Measurements from ENCODE around the gene KANSL1.
"Not testable (repeated sequence)": the region's sequence is repeated elsewhere in the genome, so short reads cannot be mapped to it uniquely, and the experiment has no call there.

Gene KANSL1

GRCh38 chr17:46106966-46107644, 86.1 kb downstream of the KANSL1 start:
- DNase-seq = no peak

GRCh38 chr17:46102806-46103205, 90.4 kb downstream of the KANSL1 start:
- DNase-seq = not testable (repeated sequence)

GRCh38 chr17:46101785-46102617, 91.2 kb downstream of the KANSL1 start:
- DNase-seq = not testable (repeated sequence)

GRCh38 chr17:46100590-46100989, 92.6 kb downstream of the KANSL1 start:
- DNase-seq = no peak

GRCh38 chr17:46099865-46100264, 93.4 kb downstream of the KANSL1 start:
- DNase-seq = no peak

- DNase-seq = no peak
Measured at GRCh38 chr17:46097497-46097896, 95.7 kb downstream of the KANSL1 start.

GRCh38 chr17:46092991-46093390, 100.2 kb downstream of the KANSL1 start:
- DNase-seq = no peak

GRCh38 chr17:46090871-46091270, 102.4 kb downstream of the KANSL1 start:
- DNase-seq = no peak

GRCh38 chr17:46089389-46089965, 103.8 kb downstream of the KANSL1 start:
- no peak for DNase-seq

- DNase-seq = no peak
Measured at GRCh38 chr17:46088595-46088994, 104.6 kb downstream of the KANSL1 start.

GRCh38 chr17:46087871-46088270, 105.4 kb downstream of the KANSL1 start:
- DNase-seq = not testable (repeated sequence)

- DNase-seq = no peak
Measured at GRCh38 chr17:46086821-46087220, 106.4 kb downstream of the KANSL1 start.

- DNase-seq = no peak
Measured at GRCh38 chr17:46085522-46085921, 107.7 kb downstream of the KANSL1 start.

GRCh38 chr17:46082257-46082656, 111.0 kb downstream of the KANSL1 start:
- no peak for DNase-seq

- no peak for DNase-seq
Measured at GRCh38 chr17:46081018-46081320, 112.3 kb downstream of the KANSL1 start.

GRCh38 chr17:46080118-46081017, 112.9 kb downstream of the KANSL1 start:
- DNase-seq = no peak

- DNase-seq = no peak
Measured at GRCh38 chr17:46078675-46079074, 114.6 kb downstream of the KANSL1 start.

GRCh38 chr17:46074540-46074939, 118.7 kb downstream of the KANSL1 start:
- no peak for DNase-seq

- DNase-seq = no peak
Measured at GRCh38 chr17:46072998-46073397, 120.2 kb downstream of the KANSL1 start.

- DNase-seq = no peak
Measured at GRCh38 chr17:46071796-46072195, 121.4 kb downstream of the KANSL1 start.

- DNase-seq = no peak
Measured at GRCh38 chr17:46064460-46064859, 128.8 kb downstream of the KANSL1 start.

- no peak for DNase-seq
Measured at GRCh38 chr17:46063241-46063640, 130.0 kb downstream of the KANSL1 start.

- DNase-seq = no peak
Measured at GRCh38 chr17:46061435-46061834, 131.8 kb downstream of the KANSL1 start.

Measured in NCI-H2029 (cell line).